Ishikawa (cell line): ENCODE measurements around the gene CALHM2.

Experiments used
- CEBPB ChIP-seq: IDR thresholded peaks from 2 replicates; pipeline ENCODE4 v1.6.1; 2012
- CREB1 ChIP-seq: IDR thresholded peaks from 2 replicates; pipeline ENCODE4 v1.6.1; 2012; ENCODE audit warnings: low read depth
- EGR1 ChIP-seq: IDR thresholded peaks from 2 replicates; pipeline ENCODE4 v1.6.1; 2012
- EP300 ChIP-seq: IDR thresholded peaks from 2 replicates; pipeline ENCODE4 v1.6.1; 2012; ENCODE audit warnings: borderline replicate concordance
- FOXM1 ChIP-seq: IDR thresholded peaks from 2 replicates; pipeline ENCODE4 v1.6.1; 2012; ENCODE audit warnings: low read depth, borderline replicate concordance
- MAX ChIP-seq: IDR thresholded peaks from 2 replicates; pipeline ENCODE4 v1.6.1; 2012
- NFIC ChIP-seq: IDR thresholded peaks from 2 replicates; pipeline ENCODE4 v1.6.1; 2012
- RAD21 ChIP-seq: IDR thresholded peaks from 2 replicates; pipeline ENCODE4 v1.6.1; 2012; ENCODE audit warnings: low read depth
- REST ChIP-seq: IDR thresholded peaks from 2 replicates; pipeline ENCODE4 v1.6.1; 2012; ENCODE audit warnings: low read depth, mild to moderate bottlenecking
- TAF1 ChIP-seq: IDR thresholded peaks from 2 replicates; pipeline ENCODE4 v1.6.1; 2012; ENCODE audit warnings: low read depth, mild to moderate bottlenecking
- TCF12 ChIP-seq: IDR thresholded peaks from 2 replicates; pipeline ENCODE4 v1.6.1; 2012; ENCODE audit warnings: low read depth
- TEAD4 ChIP-seq: IDR thresholded peaks from 2 replicates; pipeline ENCODE4 v1.6.1; 2012
- USF1 ChIP-seq: IDR thresholded peaks from 2 replicates; pipeline ENCODE4 v1.6.1; 2012
- YY1 ChIP-seq: IDR thresholded peaks from 2 replicates; pipeline ENCODE4 v1.6.1; 2012; ENCODE audit warnings: low read depth
- ZBTB7A ChIP-seq: IDR thresholded peaks from 2 replicates; pipeline ENCODE4 v1.6.1; 2012; ENCODE audit warnings: low read depth

CALHM2 gene

GRCh38 chr10:103428989-103429643 is 23.1 kb downstream of the CALHM2 start:
- TF ChIP-seq TCF12 (no peak), YY1 (no peak), TAF1 (no peak), MAX (no peak), NFIC (no peak), TEAD4 (no peak), CREB1 (no peak), REST (no peak), ZBTB7A (no peak), FOXM1 (no peak), EGR1 (no peak), RAD21 (no peak), CEBPB (no peak), USF1 (no peak), EP300 (no peak)

GRCh38 chr10:103427866-103428265 is 24.3 kb downstream of the CALHM2 start:
- TF ChIP-seq RAD21 (no peak), FOXM1 (no peak), MAX (no peak), EP300 (no peak), NFIC (no peak), YY1 (no peak), TAF1 (no peak), USF1 (no peak), ZBTB7A (no peak), CREB1 (no peak), REST (no peak), TCF12 (no peak), CEBPB (no peak), TEAD4 (no peak), EGR1 (no peak)

GRCh38 chr10:103423748-103424147 is 28.4 kb downstream of the CALHM2 start:
- TF ChIP-seq YY1 (no peak), EGR1 (no peak)

GRCh38 chr10:103419101-103419500 is 33.1 kb downstream of the CALHM2 start:
- TF ChIP-seq CREB1 (no peak), YY1 (no peak), USF1 (no peak), EGR1 (no peak), FOXM1 (no peak), RAD21 (no peak), NFIC (no peak), ZBTB7A (no peak), REST (no peak), MAX (no peak), EP300 (no peak), TEAD4 (no peak), CEBPB (no peak), TCF12 (no peak), TAF1 (no peak)
